ENCODE results near the gene DHX58.

- no peak for TF ChIP-seq CTCF (IDR thresholded peaks at IDR 0.05)
- TF ChIP-seq POLR2AphosphoS5 (IDR thresholded peaks at IDR 0.05; ENCODE audit: low read depth, low read length): no peak
- TF ChIP-seq JUND (IDR thresholded peaks at IDR 0.05): no peak
- TF ChIP-seq RAD21 (IDR thresholded peaks at IDR 0.05; ENCODE audit: low read length): no peak
- no peak for TF ChIP-seq GATA2 (CRISPR knock-in tag; IDR thresholded peaks at IDR 0.05)
- TF ChIP-seq RCOR1 (IDR thresholded peaks at IDR 0.05; ENCODE audit: low read length): no peak
- no peak for TF ChIP-seq USF1 (IDR thresholded peaks at IDR 0.05; ENCODE audit: borderline replicate concordance, low read depth)
- no peak for TF ChIP-seq EZH2phosphoT487 (IDR thresholded peaks at IDR 0.05; ENCODE audit: borderline replicate concordance, low read depth)
- no peak for TF ChIP-seq REST (IDR thresholded peaks at IDR 0.05; ENCODE audit: low read depth, low read length)
Observed at GRCh38 chr17:42078396-42079043, 34.0 kb downstream of the DHX58 start.

Measured in SK-N-SH (cell line).